ENCODE measurements around the gene OR7A5. TPM values are rescaled to one million over a fixed set of nuclear protein-coding genes. Genes with fewer than 3 reads are reported as not detected.
A peak's percentile ranks its signal among the peaks of the same experiment; 100 is the strongest.
"Not testable (repeated sequence)": the region's sequence is repeated elsewhere in the genome, so short reads cannot be mapped to it uniquely, and the experiment has no call there.

OR7A5 gene
- total and polyA plus RNA-seq, 4 donors: not detected

DNA sequence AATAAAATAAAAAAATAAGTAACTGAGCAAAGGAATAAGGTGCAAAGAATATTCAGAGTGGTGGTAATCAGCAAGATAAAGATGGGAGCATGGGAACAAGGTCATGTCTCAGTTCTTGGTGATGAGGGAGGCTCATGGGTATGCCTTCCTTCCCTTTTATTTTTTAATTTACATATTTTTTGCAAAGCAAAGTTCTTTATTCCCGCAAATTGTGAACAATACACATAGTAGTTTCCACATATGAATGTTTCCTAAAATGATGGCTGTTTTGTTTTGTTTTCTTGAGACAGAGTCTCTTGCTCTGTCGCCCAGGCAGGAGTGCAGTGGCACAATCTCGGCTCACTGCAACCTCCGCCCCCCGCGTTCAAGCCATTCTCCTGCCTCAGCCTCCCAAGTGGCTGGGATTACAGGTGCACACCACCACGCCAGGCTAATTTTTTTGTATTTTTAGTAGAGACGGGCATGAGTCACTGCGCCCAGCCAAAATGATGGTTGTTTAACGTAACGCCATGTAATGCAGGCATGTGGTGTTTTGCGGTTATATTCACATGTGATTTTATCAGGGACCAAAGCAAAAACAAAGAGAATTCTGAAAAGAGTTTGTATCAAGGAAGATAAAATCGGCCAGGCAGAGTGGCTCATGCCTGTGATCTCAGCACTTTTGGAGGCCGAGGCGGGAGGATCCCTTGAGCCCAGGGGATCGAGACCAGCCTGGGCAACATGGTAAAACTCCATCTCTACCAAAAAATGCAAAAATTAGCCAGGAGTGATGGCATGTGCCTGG lies 52.2 kb downstream of the OR7A5 start:
- H3K9ac ChIP-seq (ENCODE audit: low read depth in 1 of 2, low read length in 2 of 2): no peak overlapping the region
- H3K27ac ChIP-seq (ENCODE audit: low read depth in 1 of 2, low read length in 2 of 2): peak overlapping the region in 1 of 2 donors; percentile 12
- no peak overlapping the region for H3K4me3 ChIP-seq (ENCODE audit: low read depth in 1 of 3, low read length in 3 of 3)
- TF ChIP-seq GABPA (IDR thresholded peaks at IDR 0.05 in 1 of 2, conservative IDR thresholded peaks at IDR 0.05 in 1 of 2) (no peak), EGR1 (IDR thresholded peaks at IDR 0.05; ENCODE audit: low read depth in 2 of 2) (no peak), HNF4A (conservative IDR thresholded peaks at IDR 0.05) (no peak), FOXA1 (IDR thresholded peaks at IDR 0.05) (no peak), SP1 (IDR thresholded peaks at IDR 0.05) (no peak), NR2F2 (IDR thresholded peaks at IDR 0.05) (no peak), CTCF (IDR thresholded peaks at IDR 0.05; ENCODE audit: low read depth, low read length, missing input control) (no peak), HNF4G (IDR thresholded peaks at IDR 0.05) (no peak), FOXA2 (IDR thresholded peaks at IDR 0.05) (no peak)
- TF ChIP-seq, protein P1, sequence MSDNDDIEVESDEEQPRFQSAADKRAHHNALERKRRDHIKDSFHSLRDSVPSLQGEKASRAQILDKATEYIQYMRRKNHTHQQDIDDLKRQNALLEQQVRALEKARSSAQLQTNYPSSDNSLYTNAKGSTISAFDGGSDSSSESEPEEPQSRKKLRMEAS (IDR thresholded peaks at IDR 0.05): no peak
- TF ChIP-seq, protein P2, sequence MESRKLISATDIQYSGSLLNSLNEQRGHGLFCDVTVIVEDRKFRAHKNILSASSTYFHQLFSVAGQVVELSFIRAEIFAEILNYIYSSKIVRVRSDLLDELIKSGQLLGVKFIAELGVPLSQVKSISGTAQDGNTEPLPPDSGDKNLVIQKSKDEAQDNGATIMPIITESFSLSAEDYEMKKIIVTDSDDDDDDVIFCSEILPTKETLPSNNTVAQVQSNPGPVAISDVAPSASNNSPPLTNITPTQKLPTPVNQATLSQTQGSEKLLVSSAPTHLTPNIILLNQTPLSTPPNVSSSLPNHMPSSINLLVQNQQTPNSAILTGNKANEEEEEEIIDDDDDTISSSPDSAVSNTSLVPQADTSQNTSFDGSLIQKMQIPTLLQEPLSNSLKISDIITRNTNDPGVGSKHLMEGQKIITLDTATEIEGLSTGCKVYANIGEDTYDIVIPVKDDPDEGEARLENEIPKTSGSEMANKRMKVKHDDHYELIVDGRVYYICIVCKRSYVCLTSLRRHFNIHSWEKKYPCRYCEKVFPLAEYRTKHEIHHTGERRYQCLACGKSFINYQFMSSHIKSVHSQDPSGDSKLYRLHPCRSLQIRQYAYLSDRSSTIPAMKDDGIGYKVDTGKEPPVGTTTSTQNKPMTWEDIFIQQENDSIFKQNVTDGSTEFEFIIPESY (IDR thresholded peaks at IDR 0.05): no peak
- no peaks in the 10 kb centered on the region for H3K4me1 ChIP-seq (ENCODE audit: control insufficient read depth in 4 of 4, insufficient read depth in 4 of 4, low read length in 3 of 4)
- peaks cover 0 to 4% (median 0%) of the 10 kb centered on the region in 4 donors for H3K27me3 ChIP-seq (ENCODE audit: control insufficient read depth in 4 of 4, insufficient read depth in 4 of 4, low read length in 3 of 4)
- no peaks in the 10 kb centered on the region for H3K36me3 ChIP-seq (ENCODE audit: control insufficient read depth in 4 of 4, insufficient read depth in 3 of 4, low read depth in 1 of 4, low read length in 3 of 4)
- no peak for DNase-seq (ENCODE audit: low spot score)
- H3K9me3 ChIP-seq (ENCODE audit: control insufficient read depth in 4 of 4, low read length in 3 of 4): no peaks in the 10 kb centered on the region
- 84% methylated on average over 16 of the region's 16 CpGs for WGBS

DNA sequence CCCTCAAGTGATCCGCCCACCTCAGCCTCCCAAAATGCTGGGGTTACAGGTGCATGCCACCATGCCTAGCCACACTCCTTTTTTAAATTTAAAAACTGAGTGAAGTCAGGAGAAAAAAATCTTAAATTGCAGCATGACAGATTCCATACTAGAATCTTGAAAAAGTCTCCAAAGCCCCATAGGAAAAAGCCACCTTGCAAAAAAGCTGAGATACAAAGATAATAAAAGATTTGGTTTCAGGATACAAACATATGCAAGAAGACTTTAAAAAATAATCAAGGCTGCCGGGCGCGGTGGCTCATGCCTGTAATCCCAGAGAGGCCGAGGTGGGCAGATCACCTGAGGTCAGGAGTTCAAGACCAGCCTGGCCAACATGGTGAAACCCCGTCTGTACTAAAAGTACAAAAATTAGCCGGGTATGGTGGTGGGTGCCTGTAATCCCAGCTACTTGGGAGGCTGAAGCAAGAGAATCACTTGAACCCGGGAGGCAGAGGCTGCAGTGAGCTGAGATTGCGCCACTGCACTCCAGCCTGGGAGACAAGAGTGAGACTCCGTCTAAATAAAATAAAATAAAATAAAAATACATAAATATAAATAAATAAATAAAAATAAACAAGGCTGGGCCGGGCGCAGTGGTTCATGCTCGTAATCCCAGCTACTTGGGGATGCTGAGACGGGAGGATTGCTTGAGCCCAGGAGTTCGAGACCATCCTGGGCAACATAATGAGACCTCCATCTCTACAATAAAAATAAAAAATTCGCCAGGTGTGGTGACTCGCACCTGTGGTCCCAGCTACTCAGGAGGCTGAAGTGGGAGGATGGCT lies 53.1 kb downstream of the OR7A5 start:
- not testable (repeated sequence) for H3K4me1 ChIP-seq (ENCODE audit: control insufficient read depth in 4 of 4, insufficient read depth in 4 of 4, low read length in 3 of 4); DNase-seq (ENCODE audit: low spot score); H3K27ac ChIP-seq (ENCODE audit: low read depth in 1 of 2, low read length in 2 of 2); H3K27me3 ChIP-seq (ENCODE audit: control insufficient read depth in 4 of 4, insufficient read depth in 4 of 4, low read length in 3 of 4); H3K9me3 ChIP-seq (ENCODE audit: control insufficient read depth in 4 of 4, low read length in 3 of 4); H3K36me3 ChIP-seq (ENCODE audit: control insufficient read depth in 4 of 4, insufficient read depth in 3 of 4, low read depth in 1 of 4, low read length in 3 of 4); H3K9ac ChIP-seq (ENCODE audit: low read depth in 1 of 2, low read length in 2 of 2); H3K4me3 ChIP-seq (ENCODE audit: low read depth in 1 of 3, low read length in 3 of 3)
- 86% methylated on average over 17 of the region's 17 CpGs for WGBS

- not testable (repeated sequence) for H3K27ac ChIP-seq (ENCODE audit: low read depth in 1 of 2, low read length in 2 of 2); H3K9me3 ChIP-seq (ENCODE audit: control insufficient read depth in 4 of 4, low read length in 3 of 4); H3K27me3 ChIP-seq (ENCODE audit: control insufficient read depth in 4 of 4, insufficient read depth in 4 of 4, low read length in 3 of 4); H3K4me1 ChIP-seq (ENCODE audit: control insufficient read depth in 4 of 4, insufficient read depth in 4 of 4, low read length in 3 of 4); H3K9ac ChIP-seq (ENCODE audit: low read depth in 1 of 2, low read length in 2 of 2); H3K4me3 ChIP-seq (ENCODE audit: low read depth in 1 of 3, low read length in 3 of 3); H3K36me3 ChIP-seq (ENCODE audit: control insufficient read depth in 4 of 4, insufficient read depth in 3 of 4, low read depth in 1 of 4, low read length in 3 of 4); DNase-seq (ENCODE audit: low spot score)
- 67% methylated on average over 14 of the region's 14 CpGs for WGBS
Observed at GRCh38 chr19:14780622-14781225, 54.3 kb downstream of the OR7A5 start.
